Measurements from ENCODE around the gene TFCP2L1. TPM values are rescaled to one million over a fixed set of nuclear protein-coding genes. Genes with fewer than 3 reads are reported as not detected.

Gene TFCP2L1
- total and polyA plus RNA-seq, 2 of the 4 experiments (the other 2 are of a cell fraction), result not detected

GRCh38 chr2:121242175-121242875 is 42.7 kb downstream of the TFCP2L1 start:
- in situ Hi-C loops (cut with MboI; ENCODE audit: low sequenced_read_pairs) (no loop called here), dilution Hi-C loops (cut with HindIII; ENCODE audit: low sequenced_read_pairs, unreplicated experiment) (no loop called here), intact Hi-C loops (cut with micrococcal nuclease) (no loop called here)
- Histone ChIP-seq H3K23ac (ENCODE audit: low read depth, low read length) (no peak overlapping the region), H3K9me1 (ENCODE audit: insufficient read depth, low read length) (no peaks in the 10 kb centered on the region), H3K27me3 (ENCODE audit: control insufficient read depth, insufficient read depth, low read length) (peaks cover 62% of the 10 kb centered on the region), H2AK5ac (ENCODE audit: low read depth, low read length) (no peak overlapping the region), H3K79me1 (ENCODE audit: low read depth in 1 of 2, low read length in 2 of 2) (no peaks in the 10 kb centered on the region), H3K4me1 (ENCODE audit: control insufficient read depth, insufficient read depth, low read length) (no peaks in the 10 kb centered on the region), H3K4me3 (ENCODE audit: insufficient read depth, low read depth, low read length) (no peak overlapping the region), H3K4me2 (ENCODE audit: low read depth, low read length) (no peak overlapping the region), H3K56ac (ENCODE audit: extremely low read depth, insufficient read depth, low read length) (no peak overlapping the region), H2AK9ac (replicated peaks; ENCODE audit: low read depth, low read length, poor library complexity) (no peak overlapping the region), H2AFZ (replicated peaks; ENCODE audit: low read length, poor library complexity) (no peak overlapping the region), H3K9ac (ENCODE audit: low read depth, low read length) (no peak overlapping the region), H3K9me3 (ENCODE audit: control insufficient read depth, insufficient read depth, low read length) (no peaks in the 10 kb centered on the region), H4K91ac (ENCODE audit: insufficient read depth, low read depth, low read length) (no peak overlapping the region), H3K4ac (ENCODE audit: low read depth, low read length) (no peak overlapping the region), H4K5ac (ENCODE audit: low read depth, low read length) (no peak overlapping the region), H2BK20ac (ENCODE audit: low read depth, low read length) (no peak overlapping the region), H2BK120ac (ENCODE audit: low read depth, low read length) (no peak overlapping the region), H4K20me1 (ENCODE audit: insufficient read depth, low read length) (no peaks in the 10 kb centered on the region), H2BK5ac (ENCODE audit: low read depth, low read length, poor library complexity, severe bottlenecking) (no peak overlapping the region), H3K14ac (replicated peaks; ENCODE audit: low read depth, low read length) (no peak overlapping the region), H3K36me3 (ENCODE audit: control insufficient read depth, insufficient read depth, low read length) (no peaks in the 10 kb centered on the region), H2BK15ac (ENCODE audit: low read depth, low read length) (no peak overlapping the region), H3K27ac (ENCODE audit: insufficient read depth, low read length) (no peak overlapping the region), H3K18ac (ENCODE audit: low read depth, low read length) (no peak overlapping the region), H4K8ac (ENCODE audit: low read depth in 2 of 2, low read length in 2 of 2) (no peak overlapping the region)
- ChIA-PET POLR2A (ENCODE audit: unreplicated experiment) (interaction anchor here (0.6 kb wide), 1 partner anchor 364 kb away, joined by 3 read pairs; no protein-coding TSS in a partner anchor), CTCF (no interaction called here)
- no peak for ATAC-seq (ENCODE audit: low read depth)
- TF ChIP-seq, protein P1, sequence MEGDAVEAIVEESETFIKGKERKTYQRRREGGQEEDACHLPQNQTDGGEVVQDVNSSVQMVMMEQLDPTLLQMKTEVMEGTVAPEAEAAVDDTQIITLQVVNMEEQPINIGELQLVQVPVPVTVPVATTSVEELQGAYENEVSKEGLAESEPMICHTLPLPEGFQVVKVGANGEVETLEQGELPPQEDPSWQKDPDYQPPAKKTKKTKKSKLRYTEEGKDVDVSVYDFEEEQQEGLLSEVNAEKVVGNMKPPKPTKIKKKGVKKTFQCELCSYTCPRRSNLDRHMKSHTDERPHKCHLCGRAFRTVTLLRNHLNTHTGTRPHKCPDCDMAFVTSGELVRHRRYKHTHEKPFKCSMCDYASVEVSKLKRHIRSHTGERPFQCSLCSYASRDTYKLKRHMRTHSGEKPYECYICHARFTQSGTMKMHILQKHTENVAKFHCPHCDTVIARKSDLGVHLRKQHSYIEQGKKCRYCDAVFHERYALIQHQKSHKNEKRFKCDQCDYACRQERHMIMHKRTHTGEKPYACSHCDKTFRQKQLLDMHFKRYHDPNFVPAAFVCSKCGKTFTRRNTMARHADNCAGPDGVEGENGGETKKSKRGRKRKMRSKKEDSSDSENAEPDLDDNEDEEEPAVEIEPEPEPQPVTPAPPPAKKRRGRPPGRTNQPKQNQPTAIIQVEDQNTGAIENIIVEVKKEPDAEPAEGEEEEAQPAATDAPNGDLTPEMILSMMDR (conservative IDR thresholded peaks at IDR 0.05; ENCODE audit: low read depth, low read length), result no peak
- TF ChIP-seq RAD21 (IDR thresholded peaks at IDR 0.05; ENCODE audit: low read length) (no peak), MXI1 (IDR thresholded peaks at IDR 0.05; ENCODE audit: borderline replicate concordance, low read depth, low read length) (no peak)
- no CpG with 5 or more reads among the region's 16 CpGs for WGBS, 2 experiments (ENCODE audit: extremely low coverage in 2 of 2, insufficient read length in 1 of 2)
- no peak for DNase-seq
- BruUV-seq (replicated peaks), result no TSS peak
